ENCODE measurements around the gene TPRX2.

- TF ChIP-seq POLR2AphosphoS5 (IDR thresholded peaks at IDR 0.05), result no peak
- no peak for TF ChIP-seq CTCF (IDR thresholded peaks at IDR 0.05 in 8 of 11, conservative IDR thresholded peaks at IDR 0.05 in 3 of 11)
- no peak for TF ChIP-seq POLR2A (IDR thresholded peaks at IDR 0.05)
These were observed 19.1 kb upstream of the TPRX2 start for GRCh38 chr19:47839913-47840312.
